GM23338 (cell line): Measurements from ENCODE around the gene NF1. TPM values are rescaled to one million over a fixed set of nuclear protein-coding genes. Genes with fewer than 3 reads are reported as not detected.

Experiments
- ATAC-seq: fragments of 200-7000 bp; cut with Tn5 transposase; 3 replicates; pipeline ENCODE4 v1.9.1; 2020
- DNase-seq: peaks from one replicate; pipeline ENCODE4 v3.0.0-alpha.2; 2015; ENCODE audit warnings: low spot score
- H2AFZ ChIP-seq: fragments of 200-600 bp; sonication (generic); 2 replicates; pipeline ENCODE4 v1.8.0; 2016; ENCODE audit warnings: antibody characterized with exemption, mild to moderate bottlenecking, moderate library complexity
- H3F3A ChIP-seq: fragments of 200-600 bp; sonication (generic); replicated peaks from 2 replicates; pipeline ENCODE4 v1.8.0; 2017; ENCODE audit warnings: antibody characterized with exemption, mixed run types, low read depth
- H3K27ac ChIP-seq: fragments of 200-600 bp; sonication (generic); 2 replicates; pipeline ENCODE4 v1.6.1; 2016; ENCODE audit warnings: low read depth
- H3K27me3 ChIP-seq: fragments of 200-600 bp; sonication (generic); 2 replicates; pipeline ENCODE4 v1.8.0; 2016; ENCODE audit warnings: mild to moderate bottlenecking, mixed run types, moderate library complexity; ENCODE audit not compliant: insufficient read depth
- H3K36me3 ChIP-seq: fragments of 200-600 bp; sonication (generic); 2 replicates; pipeline ENCODE4 v1.8.0; 2016; ENCODE audit warnings: mild to moderate bottlenecking; ENCODE audit not compliant: insufficient read depth
- H3K4me1 ChIP-seq: fragments of 200-600 bp; sonication (generic); 2 replicates; pipeline ENCODE4 v1.8.0; 2016; ENCODE audit warnings: mild to moderate bottlenecking, moderate library complexity; ENCODE audit not compliant: insufficient read depth
- H3K4me2 ChIP-seq: fragments of 200-600 bp; sonication (generic); 2 replicates; pipeline ENCODE4 v1.7.1; 2017; ENCODE audit warnings: mixed run types
- H3K4me3 ChIP-seq: fragments of 200-600 bp; sonication (generic); 2 replicates; pipeline ENCODE4 v1.6.1; 2016; ENCODE audit warnings: mixed run types
- H3K79me2 ChIP-seq: fragments of 200-600 bp; sonication (generic); replicated peaks from 2 replicates; pipeline ENCODE4 v1.8.0; 2017; ENCODE audit warnings: mild to moderate bottlenecking; ENCODE audit not compliant: insufficient read depth
- H3K9me2 ChIP-seq: fragments of 200-600 bp; sonication (generic); 2 replicates; pipeline ENCODE4 v1.8.0; 2017; ENCODE audit not compliant: insufficient read depth
- H4K20me1 ChIP-seq: fragments of 200-600 bp; sonication (generic); replicated peaks from 2 replicates; pipeline ENCODE4 v1.8.0; 2017; ENCODE audit warnings: mild to moderate bottlenecking; ENCODE audit not compliant: insufficient read depth
- H3K27ac Mint-ChIP-seq: 2 replicates; pipeline ENCODE4 v1.8.0; 2020; ENCODE audit warnings: inconsistent platforms, mild to moderate bottlenecking, moderate library complexity, mixed read lengths
- H3K27me3 Mint-ChIP-seq: 3 replicates; pipeline ENCODE4 v1.8.0; 2022; ENCODE audit warnings: low read depth, mild to moderate bottlenecking, moderate library complexity, mixed read lengths, inconsistent platforms; ENCODE audit not compliant: insufficient read depth, poor library complexity
- H3K36me3 Mint-ChIP-seq: 3 replicates; pipeline ENCODE4 v1.8.0; 2021; ENCODE audit warnings: low read depth, mild to moderate bottlenecking, inconsistent platforms, moderate library complexity, mixed read lengths
- H3K4me1 Mint-ChIP-seq: 3 replicates; pipeline ENCODE4 v1.8.0; 2020; ENCODE audit warnings: mild to moderate bottlenecking, inconsistent platforms, mixed read lengths
- H3K4me3 Mint-ChIP-seq: 3 replicates; pipeline ENCODE4 v1.8.0; 2021; ENCODE audit warnings: moderate library complexity, mild to moderate bottlenecking, inconsistent platforms, mixed read lengths
- H3K9me3 Mint-ChIP-seq: 3 replicates; pipeline ENCODE4 v1.8.0; 2020; ENCODE audit warnings: moderate library complexity, mild to moderate bottlenecking, inconsistent platforms, mixed read lengths
- EZH2phosphoT487 ChIP-seq: fragments of 200-600 bp; sonication (generic); IDR thresholded peaks from one replicate; pipeline ENCODE4 v1.8.1; 2018; ENCODE audit warnings: antibody characterized with exemption; ENCODE audit not compliant: unreplicated experiment
- JUNB ChIP-seq: IDR thresholded peaks from one replicate; pipeline ENCODE4 v1.6.1; 2016; ENCODE audit warnings: antibody characterized with exemption; ENCODE audit not compliant: unreplicated experiment
- NANOG ChIP-seq: IDR thresholded peaks from 2 replicates; pipeline ENCODE4 v1.6.1; 2016; ENCODE audit warnings: antibody characterized with exemption, borderline replicate concordance
- POLR2AphosphoS5 ChIP-seq: IDR thresholded peaks from 2 replicates; pipeline ENCODE4 v1.6.1; 2016; ENCODE audit warnings: antibody characterized with exemption, low read depth
- STAT1 ChIP-seq: IDR thresholded peaks from one replicate; pipeline ENCODE4 v1.6.1; 2016; ENCODE audit warnings: antibody characterized with exemption; ENCODE audit not compliant: unreplicated experiment
- polyA plus RNA-seq: library from polyadenylated mRNA; unstranded; fragments of >200 nt; fragmentation: Nextera tagmentation; extraction: Ambion mirVana; gene quantifications from 2 replicates; pipeline ENCODE4 v1.2.1, GENCODE V29; 2016
- total RNA-seq: library from RNA; depleted of rRNA; stranded (reverse); fragments of >200 nt; shearing (Covaris generic); gene quantifications from 2 replicates; pipeline ENCODE4 v1.2.3, GENCODE V29; 2014
- TF ChIP-seq, protein P1 (sequence below): fragments of 250-450 bp; sonication (Bioruptor Pico); IDR thresholded peaks from 2 replicates; pipeline ENCODE4 v1.5.0; 2020; ENCODE audit warnings: mild to moderate bottlenecking, moderate library complexity
- TF ChIP-seq, protein P2 (sequence below), 2 experiments: fragments of 200-600 bp in 1 of 2; sonication (generic) in 1 of 2; conservative IDR thresholded peaks; 2 replicates each; pipeline versions ENCODE4 v1.5.1 to v1.6.1; 2016 to 2017; ENCODE audit warnings: antibody characterized with exemption in 2 of 2, low read depth in 2 of 2, mild to moderate bottlenecking in 2 of 2, moderate library complexity in 1 of 2

The NF1 gene
- total and polyA plus RNA-seq, 2 experiments from 2014 or later, result 16.3 to 49.7 TPM

DNA sequence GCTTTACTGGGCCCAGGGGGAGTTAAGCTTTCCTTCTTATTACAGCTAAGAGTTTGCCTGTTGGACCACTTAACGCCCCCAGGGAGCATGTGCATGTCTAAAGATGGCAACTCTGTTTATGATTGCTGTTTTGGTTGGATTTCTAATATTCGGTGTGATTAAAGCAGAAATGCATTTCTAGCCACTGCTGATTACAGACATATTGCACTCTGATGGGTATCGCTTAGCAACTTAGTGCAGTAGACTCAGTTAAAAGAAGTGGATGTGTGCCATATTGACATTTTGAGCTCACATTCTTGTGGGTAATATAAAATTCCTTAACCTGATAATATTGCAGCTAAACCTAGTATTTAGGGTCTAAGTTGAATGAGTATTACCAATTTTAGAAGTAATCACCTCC lies 4.2 kb downstream of the NF1 start (continued):
- TF ChIP-seq, protein P1, sequence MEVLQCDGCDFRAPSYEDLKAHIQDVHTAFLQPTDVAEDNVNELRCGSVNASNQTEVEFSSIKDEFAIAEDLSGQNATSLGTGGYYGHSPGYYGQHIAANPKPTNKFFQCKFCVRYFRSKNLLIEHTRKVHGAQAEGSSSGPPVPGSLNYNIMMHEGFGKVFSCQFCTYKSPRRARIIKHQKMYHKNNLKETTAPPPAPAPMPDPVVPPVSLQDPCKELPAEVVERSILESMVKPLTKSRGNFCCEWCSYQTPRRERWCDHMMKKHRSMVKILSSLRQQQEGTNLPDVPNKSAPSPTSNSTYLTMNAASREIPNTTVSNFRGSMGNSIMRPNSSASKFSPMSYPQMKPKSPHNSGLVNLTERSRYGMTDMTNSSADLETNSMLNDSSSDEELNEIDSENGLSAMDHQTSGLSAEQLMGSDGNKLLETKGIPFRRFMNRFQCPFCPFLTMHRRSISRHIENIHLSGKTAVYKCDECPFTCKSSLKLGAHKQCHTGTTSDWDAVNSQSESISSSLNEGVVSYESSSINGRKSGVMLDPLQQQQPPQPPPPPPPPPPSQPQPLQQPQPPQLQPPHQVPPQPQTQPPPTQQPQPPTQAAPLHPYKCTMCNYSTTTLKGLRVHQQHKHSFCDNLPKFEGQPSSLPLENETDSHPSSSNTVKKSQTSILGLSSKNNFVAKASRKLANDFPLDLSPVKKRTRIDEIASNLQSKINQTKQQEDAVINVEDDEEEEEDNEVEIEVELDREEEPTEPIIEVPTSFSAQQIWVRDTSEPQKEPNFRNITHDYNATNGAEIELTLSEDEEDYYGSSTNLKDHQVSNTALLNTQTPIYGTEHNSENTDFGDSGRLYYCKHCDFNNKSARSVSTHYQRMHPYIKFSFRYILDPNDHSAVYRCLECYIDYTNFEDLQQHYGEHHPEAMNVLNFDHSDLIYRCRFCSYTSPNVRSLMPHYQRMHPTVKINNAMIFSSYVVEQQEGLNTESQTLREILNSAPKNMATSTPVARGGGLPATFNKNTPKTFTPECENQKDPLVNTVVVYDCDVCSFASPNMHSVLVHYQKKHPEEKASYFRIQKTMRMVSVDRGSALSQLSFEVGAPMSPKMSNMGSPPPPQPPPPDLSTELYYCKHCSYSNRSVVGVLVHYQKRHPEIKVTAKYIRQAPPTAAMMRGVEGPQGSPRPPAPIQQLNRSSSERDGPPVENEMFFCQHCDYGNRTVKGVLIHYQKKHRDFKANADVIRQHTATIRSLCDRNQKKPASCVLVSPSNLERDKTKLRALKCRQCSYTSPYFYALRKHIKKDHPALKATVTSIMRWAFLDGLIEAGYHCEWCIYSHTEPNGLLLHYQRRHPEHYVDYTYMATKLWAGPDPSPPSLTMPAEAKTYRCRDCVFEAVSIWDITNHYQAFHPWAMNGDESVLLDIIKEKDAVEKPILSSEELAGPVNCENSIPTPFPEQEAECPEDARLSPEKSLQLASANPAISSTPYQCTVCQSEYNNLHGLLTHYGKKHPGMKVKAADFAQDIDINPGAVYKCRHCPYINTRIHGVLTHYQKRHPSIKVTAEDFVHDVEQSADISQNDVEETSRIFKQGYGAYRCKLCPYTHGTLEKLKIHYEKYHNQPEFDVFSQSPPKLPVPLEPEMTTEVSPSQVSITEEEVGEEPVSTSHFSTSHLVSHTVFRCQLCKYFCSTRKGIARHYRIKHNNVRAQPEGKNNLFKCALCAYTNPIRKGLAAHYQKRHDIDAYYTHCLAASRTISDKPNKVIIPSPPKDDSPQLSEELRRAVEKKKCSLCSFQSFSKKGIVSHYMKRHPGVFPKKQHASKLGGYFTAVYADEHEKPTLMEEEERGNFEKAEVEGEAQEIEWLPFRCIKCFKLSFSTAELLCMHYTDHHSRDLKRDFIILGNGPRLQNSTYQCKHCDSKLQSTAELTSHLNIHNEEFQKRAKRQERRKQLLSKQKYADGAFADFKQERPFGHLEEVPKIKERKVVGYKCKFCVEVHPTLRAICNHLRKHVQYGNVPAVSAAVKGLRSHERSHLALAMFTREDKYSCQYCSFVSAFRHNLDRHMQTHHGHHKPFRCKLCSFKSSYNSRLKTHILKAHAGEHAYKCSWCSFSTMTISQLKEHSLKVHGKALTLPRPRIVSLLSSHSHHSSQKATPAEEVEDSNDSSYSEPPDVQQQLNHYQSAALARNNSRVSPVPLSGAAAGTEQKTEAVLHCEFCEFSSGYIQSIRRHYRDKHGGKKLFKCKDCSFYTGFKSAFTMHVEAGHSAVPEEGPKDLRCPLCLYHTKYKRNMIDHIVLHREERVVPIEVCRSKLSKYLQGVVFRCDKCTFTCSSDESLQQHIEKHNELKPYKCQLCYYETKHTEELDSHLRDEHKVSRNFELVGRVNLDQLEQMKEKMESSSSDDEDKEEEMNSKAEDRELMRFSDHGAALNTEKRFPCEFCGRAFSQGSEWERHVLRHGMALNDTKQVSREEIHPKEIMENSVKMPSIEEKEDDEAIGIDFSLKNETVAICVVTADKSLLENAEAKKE (CRISPR knock-in tag), result no peak
- TF ChIP-seq NANOG, result no peak

DNA sequence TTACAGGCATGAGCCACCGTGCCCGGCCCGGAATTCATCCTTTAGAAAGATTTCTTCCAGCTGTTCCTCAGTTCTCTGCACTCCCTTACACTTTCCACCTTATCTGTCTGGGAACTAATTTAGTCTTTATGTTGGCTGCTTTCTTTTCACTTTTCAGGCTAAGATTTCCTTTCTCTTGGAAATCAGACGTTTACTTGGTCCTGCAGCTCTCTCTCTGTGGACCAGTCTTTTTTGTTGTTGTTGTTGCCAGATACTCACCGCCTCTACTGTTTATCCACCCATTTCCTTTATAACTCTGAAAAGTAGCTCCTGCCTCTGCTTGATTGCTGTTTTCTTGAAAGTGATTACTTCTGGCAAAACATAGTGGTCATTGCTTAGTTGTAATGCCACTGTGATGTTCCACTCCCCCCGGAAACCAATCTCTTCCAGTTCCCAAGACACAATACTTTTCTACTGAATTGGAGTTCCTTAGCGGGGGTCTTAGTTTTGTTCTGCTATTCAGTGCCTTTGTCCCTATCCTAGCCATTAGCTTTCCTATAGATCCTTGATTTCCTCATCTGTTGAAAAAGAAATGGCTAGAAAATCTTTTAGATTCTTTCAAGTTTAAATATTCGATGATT lies 6.2 kb downstream of the NF1 start:
- Histone ChIP-seq H3K4me2 (no peak overlapping the region; the same call in 1 of the 2 replicates), H2AFZ (no peak overlapping the region), H3K4me3 (no peak overlapping the region), H3F3A (no peaks in the 10 kb centered on the region), H3K27me3 (no peaks in the 10 kb centered on the region), H3K9me2 (no peaks in the 10 kb centered on the region), H3K27ac (peak overlapping the region; percentile 12; the same call in 1 of the 2 replicates), H3K4me1 (peaks cover 14% of the 10 kb centered on the region), H4K20me1 (0 out of 2 replicates have a peak, but pooled peaks cover 4% of the 10 kb centered on the region), H3K36me3 (no peaks in the 10 kb centered on the region), H3K79me2 (peaks cover 97% of the 10 kb centered on the region)
- Mint-ChIP-seq H3K4me3 (no peak overlapping the region), H3K27ac (peak overlapping the region; percentile 2; the same call in 1 of the 2 replicates), H3K4me1 (peaks cover 18% of the 10 kb centered on the region), H3K27me3 (no peaks in the 10 kb centered on the region), H3K36me3 (no peaks in the 10 kb centered on the region; the same call in 2 of the 3 replicates), H3K9me3 (no peaks in the 10 kb centered on the region; the same call in 1 of the 3 replicates)
- DNase-seq, result peak; percentile 24
- ATAC-seq, result peak; percentile 52; the same call in 2 of the 3 replicates
- TF ChIP-seq, protein P2, sequence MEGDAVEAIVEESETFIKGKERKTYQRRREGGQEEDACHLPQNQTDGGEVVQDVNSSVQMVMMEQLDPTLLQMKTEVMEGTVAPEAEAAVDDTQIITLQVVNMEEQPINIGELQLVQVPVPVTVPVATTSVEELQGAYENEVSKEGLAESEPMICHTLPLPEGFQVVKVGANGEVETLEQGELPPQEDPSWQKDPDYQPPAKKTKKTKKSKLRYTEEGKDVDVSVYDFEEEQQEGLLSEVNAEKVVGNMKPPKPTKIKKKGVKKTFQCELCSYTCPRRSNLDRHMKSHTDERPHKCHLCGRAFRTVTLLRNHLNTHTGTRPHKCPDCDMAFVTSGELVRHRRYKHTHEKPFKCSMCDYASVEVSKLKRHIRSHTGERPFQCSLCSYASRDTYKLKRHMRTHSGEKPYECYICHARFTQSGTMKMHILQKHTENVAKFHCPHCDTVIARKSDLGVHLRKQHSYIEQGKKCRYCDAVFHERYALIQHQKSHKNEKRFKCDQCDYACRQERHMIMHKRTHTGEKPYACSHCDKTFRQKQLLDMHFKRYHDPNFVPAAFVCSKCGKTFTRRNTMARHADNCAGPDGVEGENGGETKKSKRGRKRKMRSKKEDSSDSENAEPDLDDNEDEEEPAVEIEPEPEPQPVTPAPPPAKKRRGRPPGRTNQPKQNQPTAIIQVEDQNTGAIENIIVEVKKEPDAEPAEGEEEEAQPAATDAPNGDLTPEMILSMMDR (conservative IDR thresholded peaks at IDR 0.05; ENCODE audit: low read depth in 2 of 2), result no peak
- TF ChIP-seq JUNB (no peak), STAT1 (no peak), POLR2AphosphoS5 (no peak), EZH2phosphoT487 (no peak)
- TF ChIP-seq, protein P1 (CRISPR knock-in tag), result no peak
